Measurements from ENCODE around the gene UPK3A. TPM values are rescaled to one million over a fixed set of nuclear protein-coding genes. Genes with fewer than 3 reads are reported as not detected.

UPK3A gene
- total RNA-seq, 6 experiments from 2014 or later, result not detected

- no peaks in the 10 kb centered on the region for H3K36me3 ChIP-seq
- H3K4me1 ChIP-seq, result peaks cover 0 to 17% (median 8%) of the 10 kb centered on the region in 4 donors
- no peak for TF ChIP-seq POLR2A (IDR thresholded peaks at IDR 0.05)
- no peak for TF ChIP-seq CTCF (IDR thresholded peaks at IDR 0.05)
- H3K9me3 ChIP-seq, result no peaks in the 10 kb centered on the region
- no peak for DNase-seq
- WGBS (ENCODE audit: insufficient coverage, low coverage, low lambda C conversion rate, missing lambda C conversion rate), result 87% methylated on average over 3 of the region's 4 CpGs
- intact Hi-C loops (cut with DNase I), result no loop called here
- no peak overlapping the region for H3K27ac ChIP-seq
- H3K27me3 ChIP-seq, result no peaks in the 10 kb centered on the region
- H3K4me3 ChIP-seq, result no peak overlapping the region
- no peak for ATAC-seq
Measured at GRCh38 chr22:45312856-45313255, 28.1 kb downstream of the UPK3A start.

DNA sequence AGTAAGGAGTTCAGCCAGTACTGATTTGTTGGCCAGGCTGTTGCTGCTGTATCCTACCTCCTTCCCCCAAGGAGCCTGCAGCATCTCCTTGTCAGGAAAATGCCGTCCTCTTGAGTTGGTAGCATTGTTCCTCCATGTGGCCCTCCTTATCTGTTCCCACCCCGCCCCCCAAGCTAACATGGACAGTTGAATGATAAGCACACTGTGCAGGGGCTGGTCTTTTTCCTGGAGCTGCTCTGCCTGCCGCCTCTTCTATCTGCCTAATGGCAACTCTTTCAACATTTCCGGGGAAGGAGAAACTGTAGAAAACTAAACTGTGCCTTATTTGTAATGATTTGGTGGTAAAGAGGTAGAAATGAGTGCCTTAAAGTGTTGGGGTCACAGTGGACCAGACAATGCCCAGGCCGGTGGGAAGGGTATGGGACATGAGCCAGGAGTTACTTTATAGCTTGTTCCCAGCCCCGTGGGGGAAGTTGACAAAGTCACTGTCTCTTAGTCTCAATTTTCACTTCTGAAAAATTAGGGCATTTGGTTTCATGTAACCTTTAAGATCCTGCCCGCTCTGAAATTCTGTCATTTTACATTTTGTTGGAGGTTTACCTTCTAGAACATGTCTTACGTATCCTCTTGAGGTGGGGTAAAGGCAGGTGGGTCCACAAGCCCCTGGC is 29.4 kb downstream of the UPK3A start:
- ATAC-seq (no peak), DNase-seq (no peak)
- 48% methylated on average over 8 of the region's 8 CpGs for WGBS (ENCODE audit: insufficient coverage, low coverage, low lambda C conversion rate, missing lambda C conversion rate)
- Histone ChIP-seq H3K36me3 (no peaks in the 10 kb centered on the region), H3K9me3 (no peaks in the 10 kb centered on the region), H3K4me3 (no peak overlapping the region), H3K4me1 (peaks cover 0 to 21% (median 7%) of the 10 kb centered on the region in 4 donors), H3K27me3 (no peaks in the 10 kb centered on the region), H3K27ac (peak overlapping the region in 1 of 3 donors; percentile 51)
- intact Hi-C loops (cut with DNase I), result no loop called here
- TF ChIP-seq POLR2A (IDR thresholded peaks at IDR 0.05), result no peak
- no peak for TF ChIP-seq CTCF (IDR thresholded peaks at IDR 0.05)

GRCh38 chr22:45314786-45315185 is 30.0 kb downstream of the UPK3A start:
- H3K4me3 ChIP-seq, result no peak overlapping the region
- WGBS (ENCODE audit: insufficient coverage, low coverage, low lambda C conversion rate, missing lambda C conversion rate), result 71% methylated on average over 6 of the region's 6 CpGs
- TF ChIP-seq POLR2A (IDR thresholded peaks at IDR 0.05) (no peak), CTCF (IDR thresholded peaks at IDR 0.05) (no peak)
- peak overlapping the region in 1 of 3 donors; percentile 51 for H3K27ac ChIP-seq
- DNase-seq (no peak), ATAC-seq (no peak)
- no peaks in the 10 kb centered on the region for H3K36me3 ChIP-seq
- intact Hi-C loops (cut with DNase I), result no loop called here
- H3K27me3 ChIP-seq, result no peaks in the 10 kb centered on the region
- no peaks in the 10 kb centered on the region for H3K9me3 ChIP-seq
- peaks cover 0 to 21% (median 6%) of the 10 kb centered on the region in 4 donors for H3K4me1 ChIP-seq

GRCh38 chr22:45316796-45317526 is 32.2 kb downstream of the UPK3A start:
- ATAC-seq (peak; percentile 46 to 70 (median 52)), DNase-seq (no peak)
- Histone ChIP-seq H3K4me1 (peaks cover 0 to 32% (median 0%) of the 10 kb centered on the region in 4 donors), H3K4me3 (no peak overlapping the region), H3K9me3 (no peaks in the 10 kb centered on the region), H3K36me3 (no peaks in the 10 kb centered on the region), H3K27me3 (no peaks in the 10 kb centered on the region), H3K27ac (peak overlapping the region in 1 of 3 donors; percentile 63)
- 51% methylated on average over 9 of the region's 9 CpGs for WGBS (ENCODE audit: insufficient coverage, low coverage, low lambda C conversion rate, missing lambda C conversion rate)
- no peak for TF ChIP-seq CTCF (IDR thresholded peaks at IDR 0.05)
- TF ChIP-seq POLR2A (IDR thresholded peaks at IDR 0.05), result no peak
- intact Hi-C loops (cut with DNase I), result no loop called here
